ENCODE data around the gene LMAN1L. TPM values are rescaled to one million over a fixed set of nuclear protein-coding genes. Genes with fewer than 3 reads are reported as not detected.
A peak's percentile ranks its signal among the peaks of the same experiment; 100 is the strongest.

The LMAN1L gene
- polyA plus RNA-seq, 3 donors: 0.08 TPM; not detected in 2

GRCh38 chr15:74837482-74838136, 25.0 kb downstream of the LMAN1L start:
- Histone ChIP-seq H3K9me3 (replicated peaks in 1 of 2; ENCODE audit: control insufficient read depth in 1 of 2, insufficient read depth in 1 of 2, low read length in 2 of 2) (no peaks in the 10 kb centered on the region), H3K27me3 (ENCODE audit: control insufficient read depth in 2 of 2, insufficient read depth in 2 of 2, low read length in 2 of 2) (no peaks in the 10 kb centered on the region), H3K4me2 (replicated peaks; ENCODE audit: extremely low read depth, low read length, poor library complexity, severe bottlenecking) (no peak overlapping the region), H3K79me2 (ENCODE audit: insufficient read depth, low read length) (peaks cover 2% of the 10 kb centered on the region), H3K9ac (ENCODE audit: insufficient read depth, low read length, poor library complexity, severe bottlenecking) (no peak overlapping the region), H3K27ac (ENCODE audit: low read depth in 1 of 2, low read length in 2 of 2) (no peak overlapping the region), H3K4me1 (ENCODE audit: control insufficient read depth in 1 of 2, insufficient read depth in 2 of 2, low read length in 2 of 2) (peaks cover 5 to 10% of the 10 kb centered on the region in 2 donors), H4K20me1 (ENCODE audit: insufficient read depth, low read length) (peaks cover 13% of the 10 kb centered on the region), H3K36me3 (replicated peaks in 1 of 2; ENCODE audit: control insufficient read depth in 1 of 2, insufficient read depth in 2 of 2, low read length in 2 of 2) (peaks cover 9 to 34% of the 10 kb centered on the region in 2 donors), H2AFZ (ENCODE audit: insufficient read depth, low read depth, low read length, poor library complexity, severe bottlenecking) (no peak overlapping the region), H3K4me3 (replicated peaks in 1 of 3; ENCODE audit: low read depth in 2 of 3, low read length in 3 of 3) (no peak overlapping the region)
- Mint-ChIP-seq H3K36me3 (peaks cover 14 to 40% of the 10 kb centered on the region in 2 donors), H3K4me1 (peaks cover 23% of the 10 kb centered on the region), H3K4me3 (no peak overlapping the region), H3K9me3 (peaks cover 0 to 2% (median 0%) of the 10 kb centered on the region in 7 donors), H3K27me3 (ENCODE audit: low read depth in 3 of 3) (peaks cover 0 to 3% (median under 1%) of the 10 kb centered on the region in 3 donors), H3K27ac (peak overlapping the region in 1 of 7 donors; percentile 53)
- 93% methylated on average over 11 of the region's 15 CpGs for WGBS (ENCODE audit: insufficient coverage)
- no peak for TF ChIP-seq CTCF (IDR thresholded peaks at IDR 0.05)
- DNase-seq: no peak
- intact Hi-C loops (cut with micrococcal nuclease): no loop called here

DNA sequence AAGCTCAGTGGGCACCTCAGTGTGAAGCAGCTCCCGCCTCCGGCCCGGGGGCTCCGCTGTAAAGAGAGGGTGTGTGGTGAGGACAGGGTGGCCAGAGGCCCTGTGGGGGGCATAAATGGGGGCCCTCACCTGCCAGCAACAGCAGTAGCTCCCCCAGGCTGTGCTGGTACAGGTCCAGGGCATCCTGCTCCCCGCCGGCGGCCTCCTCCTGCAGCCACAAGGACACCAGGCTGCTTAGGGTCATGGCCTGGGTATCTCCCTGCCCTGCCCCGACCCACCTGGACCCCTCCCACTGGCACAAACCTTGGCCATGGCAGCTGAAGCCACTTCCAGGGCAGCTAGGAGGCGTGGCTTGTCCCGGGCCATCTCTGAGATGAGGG, 25.5 kb downstream of the LMAN1L start:
- no peak overlapping the region for H3K27ac Mint-ChIP-seq
- H3K9me3 Mint-ChIP-seq: peaks cover 0 to 2% (median 0%) of the 10 kb centered on the region in 7 donors
- H3K36me3 ChIP-seq (replicated peaks in 1 of 2; ENCODE audit: control insufficient read depth in 1 of 2, insufficient read depth in 2 of 2, low read length in 2 of 2): peaks cover 9 to 34% of the 10 kb centered on the region in 2 donors
- no peak overlapping the region for H3K4me3 Mint-ChIP-seq
- H3K4me3 ChIP-seq (replicated peaks in 1 of 3; ENCODE audit: low read depth in 2 of 3, low read length in 3 of 3): no peak overlapping the region
- no peak overlapping the region for H3K27ac ChIP-seq (ENCODE audit: low read depth in 1 of 2, low read length in 2 of 2)
- peaks cover 6 to 13% of the 10 kb centered on the region in 2 donors for H3K4me1 ChIP-seq (ENCODE audit: control insufficient read depth in 1 of 2, insufficient read depth in 2 of 2, low read length in 2 of 2)
- no peak overlapping the region for H2AFZ ChIP-seq (ENCODE audit: insufficient read depth, low read depth, low read length, poor library complexity, severe bottlenecking)
- no peak for DNase-seq
- WGBS (ENCODE audit: insufficient coverage): no CpG with 5 or more reads among the region's 10 CpGs
- peaks cover 19% of the 10 kb centered on the region for H3K4me1 Mint-ChIP-seq
- H4K20me1 ChIP-seq (ENCODE audit: insufficient read depth, low read length): peaks cover 13% of the 10 kb centered on the region
- no peaks in the 10 kb centered on the region for H3K27me3 ChIP-seq (ENCODE audit: control insufficient read depth in 2 of 2, insufficient read depth in 2 of 2, low read length in 2 of 2)
- peaks cover 0 to 3% (median 0%) of the 10 kb centered on the region in 3 donors for H3K27me3 Mint-ChIP-seq (ENCODE audit: low read depth in 3 of 3)
- H3K36me3 Mint-ChIP-seq: peaks cover 14 to 40% of the 10 kb centered on the region in 2 donors
- H3K9ac ChIP-seq (ENCODE audit: insufficient read depth, low read length, poor library complexity, severe bottlenecking): no peak overlapping the region
- H3K9me3 ChIP-seq (replicated peaks in 1 of 2; ENCODE audit: control insufficient read depth in 1 of 2, insufficient read depth in 1 of 2, low read length in 2 of 2): no peaks in the 10 kb centered on the region
- H3K4me2 ChIP-seq (replicated peaks; ENCODE audit: extremely low read depth, low read length, poor library complexity, severe bottlenecking): no peak overlapping the region
- TF ChIP-seq CTCF (IDR thresholded peaks at IDR 0.05): no peak
- H3K79me2 ChIP-seq (ENCODE audit: insufficient read depth, low read length): peaks cover 2% of the 10 kb centered on the region
- intact Hi-C loops (cut with micrococcal nuclease): no loop called here

Measured in CD14-positive monocyte (primary cell).